Posterior cingulate gyrus (tissue), 11 donors: ENCODE data around the gene VPS37C.

ENCODE experiments used
- DNase-seq, 10 donors: peaks; one replicate each; pipeline versions ENCODE4 v3.0.0 to v3.0.0-alpha.2; 2020 to 2021; ENCODE audit warnings: mixed read lengths in 3 of 10
- intact Hi-C: fragments of 100-400 bp; cut with DNase I; formaldehyde crosslinking; loops from one replicate; pipeline ENCODE4 v1.15.1; 2023

Gene VPS37C

GRCh38 chr11:61087426-61088119 is 73.7 kb downstream of the VPS37C start:
- DNase-seq: peak in 2 of 10 donors; percentile 35 to 50
- intact Hi-C loops: no loop called here

- intact Hi-C loops: no loop called here
Observed at GRCh38 chr11:61083601-61084147, 77.6 kb downstream of the VPS37C start.

DNA sequence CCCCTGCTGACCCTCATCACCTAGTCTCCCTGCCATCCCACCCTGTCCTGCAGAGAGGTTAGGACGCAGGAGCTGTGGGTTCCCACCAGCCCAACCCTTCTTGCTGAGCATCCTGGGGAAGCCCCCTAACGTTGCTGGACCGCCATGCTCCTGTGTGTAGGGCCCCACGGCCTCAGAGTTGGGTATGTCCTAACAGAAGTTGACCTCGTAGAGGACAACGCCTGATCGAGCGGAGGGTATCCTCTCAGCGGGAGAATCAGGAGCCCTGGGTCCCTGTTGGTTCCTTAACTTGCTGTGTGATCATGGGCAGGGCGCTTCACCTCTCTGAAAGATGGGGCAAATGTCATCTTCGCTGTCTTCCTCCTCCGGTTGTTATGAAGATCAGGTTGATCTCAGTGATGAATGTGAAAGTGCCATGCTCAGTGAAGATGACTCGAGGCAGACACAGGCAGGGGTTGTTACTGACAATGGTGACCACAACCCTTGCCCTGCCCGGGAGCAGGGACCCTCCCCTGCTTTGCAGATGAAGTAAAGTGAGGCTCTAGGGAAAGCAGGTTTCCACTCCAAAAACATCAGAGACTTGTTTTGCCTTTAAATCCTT is 78.2 kb downstream of the VPS37C start:
- intact Hi-C loops: no loop called here
- DNase-seq: peak in 1 of 10 donors; percentile 32

More at GRCh38 chr11:61083601-61084147, 77.6 kb downstream of the VPS37C start:
- peak in 1 of 10 donors; percentile 8 for DNase-seq

DNA sequence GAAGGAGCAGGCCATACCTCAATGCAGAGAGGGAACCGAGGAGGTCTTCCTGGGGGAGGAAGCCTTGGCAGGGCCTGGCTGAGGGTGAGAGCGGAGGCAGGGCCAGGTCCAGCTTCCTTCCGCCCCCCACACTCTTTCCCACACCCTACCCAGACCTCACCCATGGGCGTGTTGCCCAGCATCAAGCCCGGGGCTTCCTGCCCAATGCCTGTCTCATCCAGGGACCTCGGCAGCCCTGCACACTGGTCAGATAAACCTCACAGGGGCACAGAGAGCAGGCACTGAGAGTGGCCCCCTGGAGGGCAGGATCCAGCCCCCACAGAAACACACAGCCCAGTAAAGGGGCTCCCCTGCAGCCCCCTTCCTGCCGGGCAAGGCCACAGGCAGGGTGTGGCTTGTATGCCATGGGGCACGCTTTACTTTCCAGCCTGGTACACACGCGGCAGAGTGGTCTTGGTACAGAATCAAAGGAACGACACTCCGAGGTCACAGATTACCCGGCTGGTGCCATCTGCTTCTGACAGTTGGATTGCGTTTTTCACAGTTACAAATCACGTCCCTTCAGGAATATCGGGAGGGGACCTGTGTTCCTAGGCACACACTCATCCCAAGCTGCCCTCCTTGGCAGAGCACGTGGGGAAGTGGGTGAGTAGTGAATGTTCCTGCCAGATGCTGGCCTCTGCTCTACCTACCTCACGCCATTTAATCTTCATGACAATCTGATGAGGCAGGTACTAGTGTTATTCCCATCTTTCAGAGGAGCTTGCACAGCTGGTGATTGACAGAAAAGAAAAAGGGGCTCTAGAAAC is 79.0 kb downstream of the VPS37C start:
- intact Hi-C loops: no loop called here
- peak in 1 of 10 donors; percentile 57 for DNase-seq

DNA sequence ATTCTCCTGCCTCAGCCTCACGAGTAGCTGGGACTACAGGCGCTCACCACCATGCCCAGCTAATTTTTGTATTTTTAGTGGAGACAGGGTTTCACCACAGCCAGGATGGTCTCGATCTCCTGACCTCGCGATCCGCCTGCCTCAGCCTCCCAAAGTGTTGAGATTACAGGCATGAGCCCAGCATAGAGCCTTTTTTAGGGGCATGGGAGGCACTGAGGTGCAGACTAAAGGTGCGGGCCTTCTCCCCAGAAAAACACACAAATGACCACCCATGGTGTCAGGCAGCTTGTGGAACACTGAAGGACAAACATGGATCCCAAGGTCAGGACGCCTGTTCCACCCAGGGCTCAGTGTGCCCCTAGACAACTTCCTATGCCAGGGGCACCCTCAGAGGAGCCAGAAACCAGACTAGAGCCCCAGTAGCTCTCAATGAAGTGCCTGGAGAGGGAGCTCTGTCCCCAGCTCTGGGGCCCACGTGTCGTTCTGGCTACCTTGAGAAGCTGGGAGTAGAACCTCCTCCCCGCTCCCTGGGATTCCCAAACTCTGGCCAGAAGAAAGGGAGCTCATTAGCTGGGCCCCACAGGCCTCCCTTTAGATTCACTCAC is 80.1 kb downstream of the VPS37C start:
- intact Hi-C loops: no loop called here
- peak in 1 of 10 donors; percentile 46 for DNase-seq

DNA sequence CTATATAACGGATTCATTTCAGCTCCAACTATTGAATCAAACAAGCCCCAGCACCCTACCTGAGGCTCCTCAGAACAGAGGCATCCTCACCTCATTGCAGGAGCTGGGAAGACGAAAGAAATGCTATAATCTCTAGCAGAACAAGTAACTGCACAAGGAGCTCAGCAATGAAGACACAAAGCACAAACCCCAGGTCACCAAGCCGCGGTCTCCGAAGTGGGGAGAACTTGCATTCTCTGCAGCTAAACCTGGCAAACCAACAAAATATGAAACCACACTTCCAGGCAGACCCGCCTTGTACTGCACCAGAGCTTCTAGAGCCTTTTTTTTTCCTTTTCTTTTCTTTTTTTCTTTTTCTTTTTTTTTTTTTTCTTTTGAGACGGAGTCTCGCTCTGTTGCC is 80.7 kb downstream of the VPS37C start:
- DNase-seq: peak in 1 of 10 donors; percentile 22
- intact Hi-C loops: no loop called here
